NCI-H226 (cell line): ENCODE measurements around the gene GPR108.
"Not testable (repeated sequence)": the region's sequence is repeated elsewhere in the genome, so short reads cannot be mapped to it uniquely, and the experiment has no call there.

Experiments
- DNase-seq: peaks from one replicate; pipeline ENCODE4 v3.0.0-alpha.2; 2015

The GPR108 gene

DNA sequence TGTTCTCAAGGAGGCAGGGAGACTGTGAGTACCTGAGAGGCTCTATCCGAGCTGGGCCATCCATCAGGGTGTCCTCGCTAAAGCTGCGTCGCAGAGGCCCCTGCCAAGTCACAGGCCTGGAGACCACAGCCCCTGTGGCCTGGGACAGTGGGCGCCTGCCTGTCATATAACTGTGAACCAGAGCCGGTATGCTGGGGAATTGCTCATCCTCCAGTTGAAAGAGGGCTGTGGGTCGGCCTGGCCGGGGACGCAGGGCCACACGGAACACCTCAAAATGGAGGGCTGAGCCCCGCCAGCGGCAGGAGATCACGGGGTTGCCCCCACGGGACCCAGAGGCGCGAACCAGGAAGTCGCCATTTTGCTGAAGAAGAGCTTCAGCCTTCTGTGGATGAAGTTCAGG, 23.2 kb upstream of the GPR108 start:
- no peak for DNase-seq

GRCh38 chr19:6754653-6755463, 17.5 kb upstream of the GPR108 start:
- DNase-seq: no peak

GRCh38 chr19:6754136-6754535, 16.8 kb upstream of the GPR108 start:
- no peak for DNase-seq

DNA sequence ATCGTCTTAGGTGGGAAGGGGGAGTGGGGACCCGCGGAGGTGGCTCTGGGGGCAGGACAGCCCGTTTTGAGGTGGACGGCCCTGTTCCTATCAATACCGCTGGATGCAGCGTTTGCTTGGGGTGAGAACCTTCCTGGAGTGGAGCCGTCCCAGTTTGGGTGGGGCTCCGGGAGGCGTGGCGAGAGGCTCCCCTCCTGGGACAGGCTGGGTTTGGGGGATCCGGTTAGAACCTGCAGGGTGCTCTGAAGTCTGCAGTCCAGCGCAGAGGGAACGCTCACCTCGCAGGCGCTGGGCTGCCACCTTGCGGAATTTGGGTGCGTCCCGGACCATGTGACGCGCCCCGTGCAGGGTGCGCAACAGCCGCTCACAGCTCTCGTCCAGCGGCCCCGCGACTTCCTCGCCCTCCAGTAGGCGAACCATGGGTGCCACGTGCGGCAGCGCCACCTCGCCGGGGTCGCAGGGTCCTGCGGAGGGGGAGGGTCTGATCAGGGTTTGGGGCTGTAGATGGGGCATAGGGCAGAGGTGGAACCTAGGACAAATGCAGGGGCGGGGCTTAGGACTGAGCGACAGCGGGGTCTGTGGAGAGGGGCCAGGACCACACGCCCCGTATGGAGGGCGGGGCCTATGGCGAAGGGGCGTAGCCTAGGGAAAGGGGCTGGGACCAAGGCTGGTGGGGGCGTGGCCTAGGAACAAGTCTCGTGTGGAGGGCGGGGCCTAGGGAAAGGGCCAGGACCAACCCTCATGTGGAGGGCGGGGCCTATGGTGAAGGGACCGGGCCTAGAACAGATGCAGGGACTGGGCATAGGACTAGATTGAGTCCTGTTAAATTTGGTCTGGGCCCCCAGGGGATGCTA, 16.0 kb upstream of the GPR108 start:
- DNase-seq: peak; percentile 92

- DNase-seq: no peak
Measured at GRCh38 chr19:6752256-6753177, 15.1 kb upstream of the GPR108 start.

DNA sequence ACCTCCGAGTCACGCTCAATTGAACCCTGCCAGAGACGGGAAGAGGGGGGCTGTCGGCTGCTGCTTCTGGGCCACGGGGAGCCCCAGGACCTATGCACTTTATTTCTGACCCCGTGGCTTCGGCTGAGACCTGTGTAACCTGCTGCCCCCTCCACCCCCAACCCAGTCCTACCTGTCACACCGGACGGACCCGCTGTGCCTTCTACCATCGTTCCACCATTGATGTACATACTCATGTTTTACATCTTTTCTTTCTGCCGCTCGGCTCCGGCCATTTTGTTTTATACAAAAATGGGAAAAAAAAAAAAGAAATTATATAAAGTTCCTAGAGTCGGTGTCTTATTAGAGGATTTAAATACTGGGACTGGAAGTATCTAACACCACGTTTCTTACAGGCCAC, 13.8 kb upstream of the GPR108 start:
- no peak for DNase-seq

DNA sequence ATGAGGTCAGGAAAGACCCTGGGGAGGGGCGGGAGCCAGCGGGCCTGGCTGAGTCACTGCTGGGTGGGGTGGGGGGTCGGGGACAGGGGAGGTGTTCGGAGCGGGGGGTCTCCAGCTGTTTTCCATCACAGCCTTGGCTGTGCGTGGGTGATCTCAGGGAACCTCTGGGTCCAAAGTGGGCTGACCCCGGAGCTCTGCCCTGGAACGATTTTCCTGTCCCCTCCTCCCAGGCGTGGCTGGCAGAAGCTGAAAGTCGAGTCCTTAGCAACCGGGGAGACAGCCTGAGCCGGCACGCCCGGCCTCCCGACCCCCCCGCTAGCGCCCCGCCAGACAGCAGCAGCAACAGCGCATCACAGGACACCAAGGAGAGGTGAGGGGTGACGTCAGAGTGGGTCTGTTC, 12.7 kb upstream of the GPR108 start:
- DNase-seq: no peak

DNA sequence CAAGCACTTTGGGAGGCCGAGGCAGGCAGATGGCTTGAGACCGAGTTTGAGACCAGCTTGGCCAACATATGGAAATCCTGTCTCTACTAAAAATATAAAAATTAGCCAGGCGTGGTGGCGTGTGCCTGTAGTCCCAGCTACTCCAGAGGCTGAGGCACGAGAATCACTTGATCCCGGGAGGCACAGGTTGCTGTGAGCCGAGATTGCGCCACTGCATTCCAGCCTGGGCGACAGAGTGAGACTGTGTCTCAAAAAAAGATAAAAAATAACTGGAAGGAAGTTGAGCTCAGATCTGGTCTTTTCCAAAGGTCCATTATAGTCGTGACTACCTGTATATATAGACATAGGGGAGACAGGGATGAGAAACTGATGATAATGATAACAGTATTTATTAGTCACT, 11.2 kb upstream of the GPR108 start:
- DNase-seq: not testable (repeated sequence)

DNA sequence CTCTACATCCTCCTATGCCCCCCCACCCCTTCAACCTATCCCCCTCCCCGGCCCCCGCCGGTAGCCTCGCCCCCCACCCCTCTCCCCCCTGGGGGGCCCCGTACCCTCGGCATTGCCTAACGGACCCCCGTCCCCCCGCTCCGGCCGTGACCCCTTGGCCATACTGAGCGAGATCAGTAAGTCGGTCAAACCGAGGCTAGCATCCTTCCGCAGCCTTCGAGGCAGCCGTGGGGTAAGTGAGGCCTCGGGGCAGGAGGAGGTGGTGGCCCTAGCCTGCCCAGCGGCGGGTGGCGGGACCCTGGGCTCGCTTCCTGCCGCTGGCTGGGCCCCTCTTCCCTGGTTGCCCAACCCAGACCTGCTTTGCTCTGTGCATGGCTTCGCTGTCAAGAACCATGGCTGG, 8.6 kb upstream of the GPR108 start:
- DNase-seq: no peak

GRCh38 chr19:6744381-6745301, 7.3 kb upstream of the GPR108 start:
- DNase-seq: peak; percentile 93

DNA sequence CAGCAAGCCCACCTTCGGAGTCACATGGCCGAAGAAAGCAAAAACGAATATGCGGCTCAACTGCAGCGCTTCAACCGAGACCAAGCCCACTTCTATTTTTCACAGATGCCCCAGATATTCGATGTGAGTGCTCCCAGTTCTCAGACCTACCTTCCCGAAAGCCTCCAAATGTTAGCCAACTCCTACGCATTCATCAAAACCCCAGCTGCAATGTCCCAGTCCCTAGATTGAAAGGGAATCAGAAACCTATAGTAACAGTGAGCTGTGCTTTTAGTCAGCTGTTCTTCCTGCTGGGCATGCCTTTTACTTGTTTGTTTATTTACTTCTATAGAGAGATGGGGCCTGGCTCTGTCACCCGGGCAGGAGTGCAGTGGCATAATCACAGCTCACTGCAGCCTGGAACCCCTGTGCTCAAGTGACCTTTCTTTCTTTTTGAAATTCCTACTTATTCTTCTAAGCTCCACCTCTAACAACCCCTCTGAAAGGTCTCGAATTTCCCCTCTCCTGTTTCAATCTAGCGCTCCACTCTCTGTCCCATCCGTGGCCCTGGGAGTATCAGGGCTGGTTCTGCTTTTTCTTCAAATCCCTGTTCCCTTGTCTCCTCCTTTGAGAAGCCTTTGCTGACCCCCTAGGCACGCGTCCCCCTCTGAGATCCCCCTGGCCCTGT, 6.5 kb upstream of the GPR108 start:
- DNase-seq: no peak

GRCh38 chr19:6743066-6743465, 5.7 kb upstream of the GPR108 start:
- no peak for DNase-seq

DNA sequence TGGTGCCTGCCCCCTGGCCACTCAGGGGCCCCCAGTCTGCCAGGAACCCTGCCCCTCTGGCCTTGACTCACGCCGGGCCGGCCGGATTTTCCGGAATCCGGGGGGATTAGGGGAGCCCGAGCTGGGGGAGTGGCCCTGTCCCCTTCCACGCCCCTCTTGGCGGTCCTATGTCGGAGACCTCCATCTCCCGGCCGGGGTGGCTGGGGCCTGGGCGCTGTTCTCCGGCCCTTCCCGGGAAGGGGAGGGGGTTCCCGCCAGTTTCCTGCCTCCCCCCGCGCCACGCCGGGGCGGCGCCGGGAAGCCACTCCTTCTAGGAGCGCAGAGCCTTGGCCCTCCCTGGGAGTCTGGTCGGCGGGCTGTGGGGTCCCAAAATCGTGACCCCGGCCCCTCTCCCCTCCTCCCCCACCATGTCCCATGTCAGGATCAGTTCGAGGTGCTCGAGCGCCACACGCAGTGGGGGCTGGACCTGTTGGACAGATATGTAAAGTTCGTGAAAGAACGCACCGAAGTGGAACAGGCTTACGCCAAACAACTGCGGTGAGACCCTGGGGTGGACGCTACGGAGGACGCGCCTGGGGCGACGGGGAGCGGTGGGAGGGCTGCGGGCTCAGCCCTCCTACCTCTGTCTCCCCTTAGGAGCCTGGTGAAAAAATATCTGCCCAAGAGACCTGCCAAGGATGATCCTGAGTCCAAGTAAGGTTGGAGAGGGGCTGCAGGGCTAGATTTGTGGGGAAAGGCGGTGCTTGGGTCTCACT, 3.4 kb upstream of the GPR108 start:
- peak; percentile 46 for DNase-seq

DNA sequence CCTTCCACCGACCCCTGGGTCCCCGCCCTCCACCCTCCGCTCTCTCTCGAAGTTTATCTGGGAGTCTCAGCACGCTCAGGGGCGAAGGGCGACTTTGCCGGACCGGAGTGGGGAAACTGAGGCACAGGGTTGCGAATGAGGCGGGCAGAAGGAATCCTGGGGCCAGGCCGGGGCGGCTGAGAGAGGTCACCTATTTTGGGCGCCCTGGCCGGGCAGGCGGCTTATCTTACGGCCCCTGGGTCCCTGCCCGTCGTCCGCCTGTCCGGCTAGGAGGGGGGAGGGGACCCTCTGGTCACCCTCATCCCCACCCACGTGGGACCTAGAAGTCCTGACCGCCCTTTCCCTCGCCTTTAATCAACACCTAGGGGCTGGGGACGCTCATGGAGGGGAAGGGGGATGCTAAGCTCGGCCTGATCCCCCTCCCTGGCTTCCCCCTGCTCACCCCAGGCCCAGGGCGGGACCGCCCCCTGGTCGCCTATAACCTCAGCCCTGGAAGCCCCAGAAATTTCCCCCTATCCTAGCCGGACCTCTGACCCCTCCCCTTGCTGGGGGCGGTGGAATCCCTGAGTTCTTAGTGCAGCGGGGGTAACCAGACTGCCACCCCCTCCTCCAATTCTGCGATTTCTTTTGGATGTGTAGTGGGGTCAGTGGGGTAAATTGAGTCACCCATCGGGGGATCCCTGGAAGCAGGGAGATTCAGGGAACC, 2.7 kb upstream of the GPR108 start:
- DNase-seq: no peak

GRCh38 chr19:6739390-6739882, 2.1 kb upstream of the GPR108 start, which contains the start of gene TRIP10:
Gene TRIP10 (plus strand): TSS chr19:6739680. CDS start chr19:6739762, 82 bp downstream.
- peak; percentile 44 for DNase-seq

DNA sequence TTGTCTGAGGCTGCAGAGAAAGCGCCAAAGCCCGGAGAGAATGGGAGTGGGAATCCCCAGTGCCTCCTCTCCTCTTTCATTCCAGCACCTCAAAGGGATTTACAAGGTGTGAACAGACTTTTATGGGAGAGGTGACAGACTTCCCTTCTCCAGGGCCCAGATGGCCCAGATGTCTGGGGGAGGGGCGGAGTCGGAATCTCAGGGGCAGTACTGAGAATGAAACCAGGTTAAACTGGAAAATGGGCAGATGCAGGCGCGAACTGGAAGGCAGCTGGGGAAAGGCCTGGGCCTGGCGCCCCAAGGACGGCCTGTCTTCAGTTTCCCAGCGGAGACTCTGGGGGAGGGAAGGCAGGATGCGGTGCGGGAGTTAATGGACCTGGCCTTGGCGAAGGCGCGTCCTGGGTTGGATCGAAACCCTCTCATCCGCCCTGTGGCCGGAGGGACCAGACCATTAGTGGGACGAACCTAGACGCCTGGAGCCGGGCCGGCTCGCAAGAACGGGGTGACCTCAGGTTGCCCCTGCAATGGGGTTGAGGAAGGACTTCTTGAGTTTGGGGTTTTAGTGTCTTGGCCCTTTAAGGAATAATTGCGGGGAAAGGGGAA, 1.5 kb upstream of the GPR108 start:
- no peak for DNase-seq

- DNase-seq: peak; percentile 74
Measured at GRCh38 chr19:6737873-6738786, 750 bp upstream of the GPR108 start.

DNA sequence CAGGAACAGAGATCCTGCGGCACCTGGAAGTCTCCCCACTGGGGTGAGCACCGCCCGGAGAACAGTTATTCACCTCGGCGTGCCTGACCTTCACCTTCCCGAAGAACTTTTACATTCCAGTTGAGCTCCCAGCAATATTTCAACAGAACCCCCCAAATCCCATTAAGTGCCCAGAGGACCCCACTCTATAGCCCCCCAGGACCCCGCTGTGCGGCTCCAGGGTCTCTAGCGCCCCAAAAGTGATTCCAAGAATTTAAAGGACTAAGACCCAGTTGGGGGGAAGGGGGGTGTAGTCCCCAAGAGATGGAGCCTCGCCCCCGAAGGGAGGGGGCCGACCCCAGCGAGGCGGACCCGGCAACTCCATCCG, 480 bp downstream of the GPR108 start:
- DNase-seq: peak; percentile 37
